Neural cell (in vitro differentiated cells): ENCODE measurements around the gene TMEM269.
"Not testable (repeated sequence)": the region's sequence is repeated elsewhere in the genome, so short reads cannot be mapped to it uniquely, and the experiment has no call there.

Experiments used
- EP300 ChIP-seq: fragments of 450-650 bp; conservative IDR thresholded peaks from 2 replicates; pipeline ENCODE4 v1.6.1; 2014; ENCODE audit warnings: antibody characterized with exemption, mild to moderate bottlenecking, moderate library complexity; ENCODE audit not compliant: poor library complexity, severe bottlenecking
- EZH2 ChIP-seq: fragments of 200-600, 300-800 bp; shearing (Covaris generic), sonication (generic); IDR thresholded peaks from 2 replicates; pipeline ENCODE4 v1.6.1; 2014; ENCODE audit warnings: antibody characterized with exemption, low read length, borderline replicate concordance, mild to moderate bottlenecking; ENCODE audit not compliant: insufficient read depth, poor library complexity, severe bottlenecking
- POLR2AphosphoS5 ChIP-seq: IDR thresholded peaks from 2 replicates; pipeline ENCODE4 v1.6.1; 2012
- RAD21 ChIP-seq: fragments of 450-650 bp; conservative IDR thresholded peaks from 2 replicates; pipeline ENCODE4 v1.6.1; 2014; ENCODE audit warnings: antibody characterized with exemption, mild to moderate bottlenecking, moderate library complexity
- SMC3 ChIP-seq: fragments of 450-650 bp; conservative IDR thresholded peaks from 2 replicates; pipeline ENCODE4 v1.6.1; 2014; ENCODE audit warnings: antibody characterized with exemption, mild to moderate bottlenecking, moderate library complexity; ENCODE audit not compliant: poor library complexity
- TF ChIP-seq, protein P1 (sequence below): fragments of 450-650 bp; IDR thresholded peaks from 2 replicates; pipeline ENCODE4 v1.5.1; 2014; ENCODE audit warnings: antibody characterized with exemption, mild to moderate bottlenecking, moderate library complexity; ENCODE audit not compliant: poor library complexity, severe bottlenecking
- TF ChIP-seq, protein P2 (sequence below): IDR thresholded peaks from 2 replicates; pipeline ENCODE4 v1.6.1; 2012; ENCODE audit warnings: borderline replicate concordance

DNA sequence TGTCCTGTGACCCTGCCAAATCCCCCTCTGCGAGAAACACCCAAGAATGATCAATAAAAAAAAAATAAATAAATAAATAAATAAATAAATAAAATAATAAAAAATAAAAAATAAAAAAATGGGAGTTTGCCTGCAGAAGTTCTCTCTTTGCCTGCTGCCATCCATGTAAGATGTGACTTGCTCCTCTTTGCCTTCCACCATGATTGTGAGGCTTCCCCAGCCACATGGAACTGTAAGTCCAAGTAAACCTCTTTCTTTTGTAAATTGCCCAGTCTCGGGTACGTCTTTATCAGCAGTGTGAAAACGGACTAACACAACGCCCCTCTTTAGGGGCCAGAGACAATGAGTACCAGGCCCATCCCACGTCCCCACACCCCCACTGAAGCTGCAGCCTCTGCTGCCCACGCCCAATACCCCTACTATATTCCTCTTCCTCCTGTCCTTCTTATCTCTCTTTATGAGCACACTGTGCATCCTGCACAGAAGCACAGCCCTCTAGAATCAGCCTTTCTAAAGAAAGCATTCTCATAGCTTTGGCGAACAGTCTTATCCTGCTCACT, 33.2 kb upstream of the TMEM269 start:
- TF ChIP-seq, protein P1, sequence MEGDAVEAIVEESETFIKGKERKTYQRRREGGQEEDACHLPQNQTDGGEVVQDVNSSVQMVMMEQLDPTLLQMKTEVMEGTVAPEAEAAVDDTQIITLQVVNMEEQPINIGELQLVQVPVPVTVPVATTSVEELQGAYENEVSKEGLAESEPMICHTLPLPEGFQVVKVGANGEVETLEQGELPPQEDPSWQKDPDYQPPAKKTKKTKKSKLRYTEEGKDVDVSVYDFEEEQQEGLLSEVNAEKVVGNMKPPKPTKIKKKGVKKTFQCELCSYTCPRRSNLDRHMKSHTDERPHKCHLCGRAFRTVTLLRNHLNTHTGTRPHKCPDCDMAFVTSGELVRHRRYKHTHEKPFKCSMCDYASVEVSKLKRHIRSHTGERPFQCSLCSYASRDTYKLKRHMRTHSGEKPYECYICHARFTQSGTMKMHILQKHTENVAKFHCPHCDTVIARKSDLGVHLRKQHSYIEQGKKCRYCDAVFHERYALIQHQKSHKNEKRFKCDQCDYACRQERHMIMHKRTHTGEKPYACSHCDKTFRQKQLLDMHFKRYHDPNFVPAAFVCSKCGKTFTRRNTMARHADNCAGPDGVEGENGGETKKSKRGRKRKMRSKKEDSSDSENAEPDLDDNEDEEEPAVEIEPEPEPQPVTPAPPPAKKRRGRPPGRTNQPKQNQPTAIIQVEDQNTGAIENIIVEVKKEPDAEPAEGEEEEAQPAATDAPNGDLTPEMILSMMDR = not testable (repeated sequence)
- not testable (repeated sequence) for TF ChIP-seq RAD21, POLR2AphosphoS5, EP300, EZH2, SMC3
- TF ChIP-seq, protein P2, sequence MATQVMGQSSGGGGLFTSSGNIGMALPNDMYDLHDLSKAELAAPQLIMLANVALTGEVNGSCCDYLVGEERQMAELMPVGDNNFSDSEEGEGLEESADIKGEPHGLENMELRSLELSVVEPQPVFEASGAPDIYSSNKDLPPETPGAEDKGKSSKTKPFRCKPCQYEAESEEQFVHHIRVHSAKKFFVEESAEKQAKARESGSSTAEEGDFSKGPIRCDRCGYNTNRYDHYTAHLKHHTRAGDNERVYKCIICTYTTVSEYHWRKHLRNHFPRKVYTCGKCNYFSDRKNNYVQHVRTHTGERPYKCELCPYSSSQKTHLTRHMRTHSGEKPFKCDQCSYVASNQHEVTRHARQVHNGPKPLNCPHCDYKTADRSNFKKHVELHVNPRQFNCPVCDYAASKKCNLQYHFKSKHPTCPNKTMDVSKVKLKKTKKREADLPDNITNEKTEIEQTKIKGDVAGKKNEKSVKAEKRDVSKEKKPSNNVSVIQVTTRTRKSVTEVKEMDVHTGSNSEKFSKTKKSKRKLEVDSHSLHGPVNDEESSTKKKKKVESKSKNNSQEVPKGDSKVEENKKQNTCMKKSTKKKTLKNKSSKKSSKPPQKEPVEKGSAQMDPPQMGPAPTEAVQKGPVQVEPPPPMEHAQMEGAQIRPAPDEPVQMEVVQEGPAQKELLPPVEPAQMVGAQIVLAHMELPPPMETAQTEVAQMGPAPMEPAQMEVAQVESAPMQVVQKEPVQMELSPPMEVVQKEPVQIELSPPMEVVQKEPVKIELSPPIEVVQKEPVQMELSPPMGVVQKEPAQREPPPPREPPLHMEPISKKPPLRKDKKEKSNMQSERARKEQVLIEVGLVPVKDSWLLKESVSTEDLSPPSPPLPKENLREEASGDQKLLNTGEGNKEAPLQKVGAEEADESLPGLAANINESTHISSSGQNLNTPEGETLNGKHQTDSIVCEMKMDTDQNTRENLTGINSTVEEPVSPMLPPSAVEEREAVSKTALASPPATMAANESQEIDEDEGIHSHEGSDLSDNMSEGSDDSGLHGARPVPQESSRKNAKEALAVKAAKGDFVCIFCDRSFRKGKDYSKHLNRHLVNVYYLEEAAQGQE = not testable (repeated sequence)
